ENCODE results near the gene HGD. TPM values are rescaled to one million over a fixed set of nuclear protein-coding genes. Genes with fewer than 3 reads are reported as not detected.

Gene HGD
- total and polyA plus RNA-seq, 2 of the 13 experiments (the other 11 are each of a cell fraction or from before 2014, with no cell fraction given) = 265 to 398 TPM

- TF ChIP-seq NCOA1 (CRISPR knock-in tag; IDR thresholded peaks at IDR 0.05) (0 out of 2 replicates have a peak, but pooled peaks have one; percentile 22), STAT6 (CRISPR knock-in tag; IDR thresholded peaks at IDR 0.05; ENCODE audit: borderline replicate concordance) (no peak), ZNF782 (CRISPR knock-in tag; IDR thresholded peaks at IDR 0.05; ENCODE audit: borderline replicate concordance) (no peak), BCL6 (CRISPR knock-in tag; IDR thresholded peaks at IDR 0.05) (peak; percentile 35; the same call in 1 of the 2 replicates), HDAC6 (IDR thresholded peaks at IDR 0.05; ENCODE audit: low read depth, low read length) (no peak), DPF2 (CRISPR knock-in tag; IDR thresholded peaks at IDR 0.05; ENCODE audit: borderline replicate concordance, low read depth) (no peak), HHEX (CRISPR knock-in tag; IDR thresholded peaks at IDR 0.05) (no peak), SPEN (CRISPR knock-in tag; IDR thresholded peaks at IDR 0.05; ENCODE audit: low read depth) (peak; percentile 24; the same call in 1 of the 2 replicates), RFX3 (CRISPR knock-in tag; IDR thresholded peaks at IDR 0.05) (no peak), GATAD2A (CRISPR knock-in tag; IDR thresholded peaks at IDR 0.05) (peak; percentile 82; the same call in 1 of the 2 replicates), POLR2A (IDR thresholded peaks at IDR 0.05; ENCODE audit: insufficient read depth in 1 of 2, low read depth in 2 of 2, low read length in 2 of 2) (peak; percentile 43 to 70; a peak in 3 of 4 replicates), TCF7 (IDR thresholded peaks at IDR 0.05; ENCODE audit: low read depth) (peak; percentile 36; the same call in 1 of the 2 replicates), MED8 (CRISPR knock-in tag; IDR thresholded peaks at IDR 0.05; ENCODE audit: insufficient replicate concordance) (no peak), CSRNP2 (CRISPR knock-in tag; conservative IDR thresholded peaks at IDR 0.05; ENCODE audit: low read depth) (no peak), ZKSCAN1 (IDR thresholded peaks at IDR 0.05; ENCODE audit: low read length) (no peak), RERE (CRISPR knock-in tag; IDR thresholded peaks at IDR 0.05; ENCODE audit: low read depth) (peak; percentile 70; the same call in 1 of the 2 replicates), GPN1 (CRISPR knock-in tag; IDR thresholded peaks at IDR 0.05; ENCODE audit: borderline replicate concordance) (no peak), CREM (IDR thresholded peaks at IDR 0.05) (peak; percentile 43; the same call in 1 of the 2 replicates), CREM (CRISPR knock-in tag; IDR thresholded peaks at IDR 0.05) (no peak)
These were observed 3.6 kb downstream of the HGD start (continued) for GRCh38 chr3:120678331-120678947.

Measured in HepG2 (cell line).